WTC11 (cell line): Measurements from ENCODE around the gene PRR33. TPM values are rescaled to one million over a fixed set of nuclear protein-coding genes. Genes with fewer than 3 reads are reported as not detected.

Source experiments
- ATAC-seq: fragments of 200-7000 bp; cut with Tn5 transposase; 2 replicates; pipeline ENCODE4 v1.10.0; 2021; ENCODE audit warnings: mild to moderate bottlenecking, moderate library complexity
- CTCF ChIA-PET: fragments of 300-600 bp; sonication (Branson Sonifier 250); formaldehyde crosslinking; loops from one replicate; lab custom pipeline; 2021; ENCODE audit warnings: antibody characterized with exemption; lab: Charles Lee
- POLR2A ChIA-PET: fragments of 350-600 bp; sonication (Branson Sonifier 250); formaldehyde crosslinking; loops from one replicate; lab custom pipeline; 2021; ENCODE audit warnings: antibody characterized with exemption; lab: Charles Lee
- DNase-seq: peaks from one replicate; pipeline ENCODE4 v3.0.0; 2021; ENCODE audit warnings: low spot score
- H3K27ac Mint-ChIP-seq: 2 replicates; pipeline ENCODE4 v1.8.0; 2021; ENCODE audit warnings: mixed read lengths
- H3K27me3 Mint-ChIP-seq: 2 replicates; pipeline ENCODE4 v1.8.0; 2021; ENCODE audit warnings: low read depth, mild to moderate bottlenecking, moderate library complexity, mixed read lengths
- H3K36me3 Mint-ChIP-seq: 2 replicates; pipeline ENCODE4 v1.8.0; 2021; ENCODE audit warnings: mixed read lengths
- H3K4me1 Mint-ChIP-seq: 2 replicates; pipeline ENCODE4 v1.8.0; 2022; ENCODE audit warnings: mixed read lengths
- H3K4me3 Mint-ChIP-seq: 2 replicates; pipeline ENCODE4 v1.8.0; 2021; ENCODE audit warnings: mild to moderate bottlenecking, moderate library complexity, mixed read lengths
- H3K9me3 Mint-ChIP-seq: 2 replicates; pipeline ENCODE4 v1.8.0; 2021; ENCODE audit warnings: mixed read lengths
- ATF1 ChIP-seq: sonication (generic); formaldehyde crosslinking; IDR thresholded peaks from 2 replicates; pipeline ENCODE4 v1.8.1; 2023; ENCODE audit warnings: mild to moderate bottlenecking, moderate library complexity, missing genetic modification reagents
- ESRRA ChIP-seq: sonication (generic); formaldehyde crosslinking; IDR thresholded peaks from 2 replicates; pipeline ENCODE4 v1.8.1; 2022; ENCODE audit warnings: mild to moderate bottlenecking, missing genetic modification reagents, borderline replicate concordance
- ETV6 ChIP-seq: sonication (generic); formaldehyde crosslinking; IDR thresholded peaks from 2 replicates; pipeline ENCODE4 v1.8.1; 2022; ENCODE audit warnings: mild to moderate bottlenecking, missing genetic modification reagents
- KAT7 ChIP-seq: sonication (generic); formaldehyde crosslinking; IDR thresholded peaks from 2 replicates; pipeline ENCODE4 v1.8.1; 2023; ENCODE audit warnings: missing genetic modification reagents, mild to moderate bottlenecking, borderline replicate concordance
- MYBL2 ChIP-seq: sonication (generic); formaldehyde crosslinking; IDR thresholded peaks from 2 replicates; pipeline ENCODE4 v1.8.1; 2023; ENCODE audit warnings: mild to moderate bottlenecking, moderate library complexity, missing genetic modification reagents
- NFE2L1 ChIP-seq: sonication (generic); formaldehyde crosslinking; IDR thresholded peaks from 2 replicates; pipeline ENCODE4 v1.8.1; 2023; ENCODE audit warnings: missing genetic modification reagents
- PRDM15 ChIP-seq: sonication (generic); formaldehyde crosslinking; IDR thresholded peaks from 2 replicates; pipeline ENCODE4 v1.8.0; 2022; ENCODE audit warnings: missing genetic modification reagents
- PREB ChIP-seq: sonication (generic); formaldehyde crosslinking; IDR thresholded peaks from 2 replicates; pipeline ENCODE4 v1.8.1; 2022; ENCODE audit warnings: mild to moderate bottlenecking, missing genetic modification reagents, moderate library complexity, borderline replicate concordance
- SOX15 ChIP-seq: fragments of 250-450 bp; sonication (Bioruptor Pico); IDR thresholded peaks from 2 replicates; pipeline ENCODE4 v1.9.0; 2021; ENCODE audit warnings: mild to moderate bottlenecking
- SP1 ChIP-seq: sonication (generic); formaldehyde crosslinking; conservative IDR thresholded peaks from 2 replicates; pipeline ENCODE4 v1.8.1; 2022; ENCODE audit warnings: missing genetic modification reagents
- TP53 ChIP-seq: sonication (generic); formaldehyde crosslinking; IDR thresholded peaks from 2 replicates; pipeline ENCODE4 v1.8.1; 2023; ENCODE audit warnings: mild to moderate bottlenecking, missing genetic modification reagents
- ZNF263 ChIP-seq: sonication (generic); formaldehyde crosslinking; IDR thresholded peaks from 2 replicates; pipeline ENCODE4 v1.8.1; 2022; ENCODE audit warnings: low read depth, mild to moderate bottlenecking, moderate library complexity, missing genetic modification reagents
- ZNF423 ChIP-seq: fragments of 250-450 bp; sonication (Bioruptor Pico); IDR thresholded peaks from 2 replicates; pipeline ENCODE4 v2.1.2; 2022; ENCODE audit warnings: mild to moderate bottlenecking, moderate library complexity
- total RNA-seq: library from RNA; stranded (reverse); gene quantifications from 3 replicates; pipeline ENCODE4 v1.2.3, GENCODE V29; 2021
- TF ChIP-seq, protein P1 (sequence below): fragments of 250-450 bp; sonication (Bioruptor Pico); IDR thresholded peaks from 2 replicates; pipeline ENCODE4 v1.9.0; 2021; ENCODE audit warnings: mild to moderate bottlenecking
- TF ChIP-seq, protein P2 (sequence below): fragments of 250-450 bp; sonication (Bioruptor Pico); IDR thresholded peaks from 2 replicates; pipeline ENCODE4 v1.8.0; 2021; ENCODE audit warnings: mild to moderate bottlenecking
- TF ChIP-seq, protein P3 (sequence below): sonication (generic); formaldehyde crosslinking; IDR thresholded peaks from 2 replicates; pipeline ENCODE4 v1.8.1; 2022; ENCODE audit warnings: mild to moderate bottlenecking, moderate library complexity, missing genetic modification reagents
- TF ChIP-seq, protein P4 (sequence below): sonication (generic); formaldehyde crosslinking; IDR thresholded peaks from 2 replicates; pipeline ENCODE4 v1.8.1; 2022; ENCODE audit warnings: low read depth, mild to moderate bottlenecking, moderate library complexity, missing genetic modification reagents, borderline replicate concordance

The PRR33 gene
- total RNA-seq, 1 experiment from 2014 or later, result not detected

DNA sequence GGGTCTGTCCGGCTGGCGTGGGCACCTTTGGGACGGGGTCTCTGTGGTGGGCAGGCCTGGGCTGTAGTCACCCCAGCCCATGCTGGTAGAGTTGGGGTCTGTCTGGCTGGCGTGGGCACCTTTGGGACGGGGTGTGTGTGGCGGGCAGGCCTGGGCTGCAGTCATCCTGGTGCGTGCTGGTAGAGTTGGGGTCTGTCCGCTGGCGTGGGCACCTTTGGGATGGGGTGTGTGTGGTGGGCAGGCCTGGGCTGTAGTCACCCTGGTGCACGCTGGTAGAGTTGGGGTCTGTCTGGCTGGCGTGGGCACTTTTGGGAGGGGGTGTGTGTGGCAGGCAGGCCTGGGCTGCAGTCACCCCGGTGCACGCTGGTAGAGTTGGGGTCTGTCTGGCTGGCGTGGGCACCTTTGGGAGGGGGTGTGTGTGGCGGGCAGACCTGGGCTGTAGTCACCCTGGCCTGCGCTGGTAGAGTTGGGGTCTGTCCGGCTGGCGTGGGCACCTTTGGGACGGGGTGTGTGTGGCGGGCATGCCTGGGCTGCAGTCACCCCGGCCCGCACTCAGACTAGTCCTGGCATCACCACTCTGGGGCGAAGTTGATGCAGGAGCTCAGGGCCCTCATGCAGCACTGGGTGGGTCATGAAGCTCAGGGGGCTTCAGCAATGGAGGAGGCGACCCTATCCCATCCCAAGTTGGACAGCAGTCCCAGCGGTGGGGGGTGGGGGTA, 19.3 kb downstream of the PRR33 start:
- H3K9me3 Mint-ChIP-seq, result no peaks in the 10 kb centered on the region
- H3K27me3 Mint-ChIP-seq, result no peaks in the 10 kb centered on the region
- CTCF ChIA-PET, result interaction anchor here (1.9 kb wide), 1 partner anchor 10 kb away, joined by 9 read pairs; no protein-coding TSS in a partner anchor
- H3K4me3 Mint-ChIP-seq, result no peak overlapping the region
- DNase-seq (no peak), ATAC-seq (no peak)
- TF ChIP-seq ATF1 (CRISPR knock-in tag), result no peak
- TF ChIP-seq SOX15, result no peak
- TF ChIP-seq, protein P1, sequence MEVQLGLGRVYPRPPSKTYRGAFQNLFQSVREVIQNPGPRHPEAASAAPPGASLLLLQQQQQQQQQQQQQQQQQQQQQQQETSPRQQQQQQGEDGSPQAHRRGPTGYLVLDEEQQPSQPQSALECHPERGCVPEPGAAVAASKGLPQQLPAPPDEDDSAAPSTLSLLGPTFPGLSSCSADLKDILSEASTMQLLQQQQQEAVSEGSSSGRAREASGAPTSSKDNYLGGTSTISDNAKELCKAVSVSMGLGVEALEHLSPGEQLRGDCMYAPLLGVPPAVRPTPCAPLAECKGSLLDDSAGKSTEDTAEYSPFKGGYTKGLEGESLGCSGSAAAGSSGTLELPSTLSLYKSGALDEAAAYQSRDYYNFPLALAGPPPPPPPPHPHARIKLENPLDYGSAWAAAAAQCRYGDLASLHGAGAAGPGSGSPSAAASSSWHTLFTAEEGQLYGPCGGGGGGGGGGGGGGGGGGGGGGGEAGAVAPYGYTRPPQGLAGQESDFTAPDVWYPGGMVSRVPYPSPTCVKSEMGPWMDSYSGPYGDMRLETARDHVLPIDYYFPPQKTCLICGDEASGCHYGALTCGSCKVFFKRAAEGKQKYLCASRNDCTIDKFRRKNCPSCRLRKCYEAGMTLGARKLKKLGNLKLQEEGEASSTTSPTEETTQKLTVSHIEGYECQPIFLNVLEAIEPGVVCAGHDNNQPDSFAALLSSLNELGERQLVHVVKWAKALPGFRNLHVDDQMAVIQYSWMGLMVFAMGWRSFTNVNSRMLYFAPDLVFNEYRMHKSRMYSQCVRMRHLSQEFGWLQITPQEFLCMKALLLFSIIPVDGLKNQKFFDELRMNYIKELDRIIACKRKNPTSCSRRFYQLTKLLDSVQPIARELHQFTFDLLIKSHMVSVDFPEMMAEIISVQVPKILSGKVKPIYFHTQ (CRISPR knock-in tag), result no peak
- TF ChIP-seq, protein P2, sequence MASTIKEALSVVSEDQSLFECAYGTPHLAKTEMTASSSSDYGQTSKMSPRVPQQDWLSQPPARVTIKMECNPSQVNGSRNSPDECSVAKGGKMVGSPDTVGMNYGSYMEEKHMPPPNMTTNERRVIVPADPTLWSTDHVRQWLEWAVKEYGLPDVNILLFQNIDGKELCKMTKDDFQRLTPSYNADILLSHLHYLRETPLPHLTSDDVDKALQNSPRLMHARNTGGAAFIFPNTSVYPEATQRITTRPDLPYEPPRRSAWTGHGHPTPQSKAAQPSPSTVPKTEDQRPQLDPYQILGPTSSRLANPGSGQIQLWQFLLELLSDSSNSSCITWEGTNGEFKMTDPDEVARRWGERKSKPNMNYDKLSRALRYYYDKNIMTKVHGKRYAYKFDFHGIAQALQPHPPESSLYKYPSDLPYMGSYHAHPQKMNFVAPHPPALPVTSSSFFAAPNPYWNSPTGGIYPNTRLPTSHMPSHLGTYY (CRISPR knock-in tag), result no peak
- TF ChIP-seq ETV6 (CRISPR knock-in tag), result no peak
- TF ChIP-seq KAT7, result no peak
- TF ChIP-seq, protein P3, sequence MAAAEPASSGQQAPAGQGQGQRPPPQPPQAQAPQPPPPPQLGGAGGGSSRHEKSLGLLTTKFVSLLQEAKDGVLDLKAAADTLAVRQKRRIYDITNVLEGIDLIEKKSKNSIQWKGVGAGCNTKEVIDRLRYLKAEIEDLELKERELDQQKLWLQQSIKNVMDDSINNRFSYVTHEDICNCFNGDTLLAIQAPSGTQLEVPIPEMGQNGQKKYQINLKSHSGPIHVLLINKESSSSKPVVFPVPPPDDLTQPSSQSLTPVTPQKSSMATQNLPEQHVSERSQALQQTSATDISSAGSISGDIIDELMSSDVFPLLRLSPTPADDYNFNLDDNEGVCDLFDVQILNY (CRISPR knock-in tag), result no peak
- TF ChIP-seq, protein P4, sequence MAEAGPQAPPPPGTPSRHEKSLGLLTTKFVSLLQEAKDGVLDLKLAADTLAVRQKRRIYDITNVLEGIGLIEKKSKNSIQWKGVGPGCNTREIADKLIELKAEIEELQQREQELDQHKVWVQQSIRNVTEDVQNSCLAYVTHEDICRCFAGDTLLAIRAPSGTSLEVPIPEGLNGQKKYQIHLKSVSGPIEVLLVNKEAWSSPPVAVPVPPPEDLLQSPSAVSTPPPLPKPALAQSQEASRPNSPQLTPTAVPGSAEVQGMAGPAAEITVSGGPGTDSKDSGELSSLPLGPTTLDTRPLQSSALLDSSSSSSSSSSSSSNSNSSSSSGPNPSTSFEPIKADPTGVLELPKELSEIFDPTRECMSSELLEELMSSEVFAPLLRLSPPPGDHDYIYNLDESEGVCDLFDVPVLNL (CRISPR knock-in tag), result no peak
- no peak for TF ChIP-seq ZNF423
- no peak for TF ChIP-seq ESRRA (CRISPR knock-in tag)
- TF ChIP-seq ZNF263 (CRISPR knock-in tag), result no peak
- TF ChIP-seq TP53, result no peak
- no peak for TF ChIP-seq PREB
- TF ChIP-seq MYBL2 (CRISPR knock-in tag), result no peak
- no peak for TF ChIP-seq NFE2L1 (CRISPR knock-in tag)
- TF ChIP-seq PRDM15 (CRISPR knock-in tag), result no peak
- TF ChIP-seq SP1 (CRISPR knock-in tag), result no peak
- no peak overlapping the region for H3K27ac Mint-ChIP-seq
- POLR2A ChIA-PET, result no interaction called here
- H3K36me3 Mint-ChIP-seq, result no peaks in the 10 kb centered on the region
- H3K4me1 Mint-ChIP-seq, result peaks cover 3% of the 10 kb centered on the region; the same call in 1 of the 2 replicates
